ENCODE data around the gene ADAMTS3. TPM values are rescaled to one million over a fixed set of nuclear protein-coding genes. Genes with fewer than 3 reads are reported as not detected.

Gene ADAMTS3
- total and polyA plus RNA-seq, 2 of the 13 experiments (the other 11 are each of a cell fraction or from before 2014, with no cell fraction given): not detected

DNA sequence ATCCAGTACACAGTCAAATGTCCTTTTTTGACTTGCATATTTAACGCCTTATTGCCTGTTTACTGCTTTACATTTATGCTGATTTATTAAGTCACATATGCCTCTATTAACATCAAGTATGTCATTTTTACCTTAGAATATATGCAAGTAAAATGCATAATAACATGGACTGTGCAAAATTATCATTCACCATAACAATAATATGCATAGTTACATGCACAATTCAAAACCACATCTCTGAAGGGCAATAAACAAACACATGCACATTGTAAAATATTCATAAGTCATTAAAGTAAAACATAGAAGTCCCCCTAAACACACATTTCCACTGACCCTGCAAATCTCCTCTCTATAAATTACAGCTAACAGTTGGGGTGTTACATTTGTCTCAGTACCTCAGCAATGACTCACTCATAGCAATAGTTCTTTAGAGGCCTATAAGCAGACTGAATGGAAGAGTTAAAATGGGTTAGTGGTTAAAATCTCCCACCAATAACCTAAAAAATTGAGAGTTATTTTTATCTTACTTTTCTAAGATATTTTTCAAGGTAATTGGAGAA is 61.1 kb downstream of the ADAMTS3 start:
- H3K9ac ChIP-seq (ENCODE audit: insufficient read depth, low read depth, low read length): no peak overlapping the region
- intact Hi-C loops (cut with micrococcal nuclease; ENCODE audit: unreplicated experiment): loop anchor here (5.0 kb wide), 1 partner anchor 194 kb away; no protein-coding TSS in a partner anchor
- H3K27ac ChIP-seq (ENCODE audit: extremely low read length, insufficient read depth, low read length): no peak overlapping the region
- no peaks in the 10 kb centered on the region for H3K27me3 ChIP-seq (ENCODE audit: control insufficient read depth in 1 of 2, insufficient read depth in 2 of 2, low read length in 2 of 2)
- no peak for DNase-seq (ENCODE audit: low spot score)
- CTCF ChIA-PET (ENCODE audit: low intra/inter-chr PET ratio, low total read pairs): no interaction called here
- ATAC-seq: no peak
- H3K4me2 ChIP-seq (ENCODE audit: low read depth, low read length): no peak overlapping the region
- no peaks in the 10 kb centered on the region for H3K4me1 ChIP-seq (ENCODE audit: insufficient read depth, low read length)
- H3K4me3 ChIP-seq (replicated peaks in 1 of 3; ENCODE audit: insufficient read depth in 1 of 3, low read depth in 2 of 3, low read length in 3 of 3): no peak overlapping the region
- no peaks in the 10 kb centered on the region for H3K36me3 ChIP-seq (replicated peaks in 1 of 2; ENCODE audit: control insufficient read depth in 1 of 2, insufficient read depth in 2 of 2, low read length in 2 of 2)
- FAIRE-seq: no peak
- BruUV-seq (replicated peaks): no TSS peak
- no peak overlapping the region for H2AFZ ChIP-seq (ENCODE audit: low read length)
- H4K20me1 ChIP-seq (ENCODE audit: insufficient read depth, low read length): no peaks in the 10 kb centered on the region
- POLR2A ChIA-PET: no interaction called here
- 0% methylated on average over 1 of the region's 1 CpG for WGBS (ENCODE audit: low lambda C conversion rate)
- no peak for TF ChIP-seq ZFP1 (CRISPR knock-in tag; IDR thresholded peaks at IDR 0.05)
- TF ChIP-seq, protein P1, sequence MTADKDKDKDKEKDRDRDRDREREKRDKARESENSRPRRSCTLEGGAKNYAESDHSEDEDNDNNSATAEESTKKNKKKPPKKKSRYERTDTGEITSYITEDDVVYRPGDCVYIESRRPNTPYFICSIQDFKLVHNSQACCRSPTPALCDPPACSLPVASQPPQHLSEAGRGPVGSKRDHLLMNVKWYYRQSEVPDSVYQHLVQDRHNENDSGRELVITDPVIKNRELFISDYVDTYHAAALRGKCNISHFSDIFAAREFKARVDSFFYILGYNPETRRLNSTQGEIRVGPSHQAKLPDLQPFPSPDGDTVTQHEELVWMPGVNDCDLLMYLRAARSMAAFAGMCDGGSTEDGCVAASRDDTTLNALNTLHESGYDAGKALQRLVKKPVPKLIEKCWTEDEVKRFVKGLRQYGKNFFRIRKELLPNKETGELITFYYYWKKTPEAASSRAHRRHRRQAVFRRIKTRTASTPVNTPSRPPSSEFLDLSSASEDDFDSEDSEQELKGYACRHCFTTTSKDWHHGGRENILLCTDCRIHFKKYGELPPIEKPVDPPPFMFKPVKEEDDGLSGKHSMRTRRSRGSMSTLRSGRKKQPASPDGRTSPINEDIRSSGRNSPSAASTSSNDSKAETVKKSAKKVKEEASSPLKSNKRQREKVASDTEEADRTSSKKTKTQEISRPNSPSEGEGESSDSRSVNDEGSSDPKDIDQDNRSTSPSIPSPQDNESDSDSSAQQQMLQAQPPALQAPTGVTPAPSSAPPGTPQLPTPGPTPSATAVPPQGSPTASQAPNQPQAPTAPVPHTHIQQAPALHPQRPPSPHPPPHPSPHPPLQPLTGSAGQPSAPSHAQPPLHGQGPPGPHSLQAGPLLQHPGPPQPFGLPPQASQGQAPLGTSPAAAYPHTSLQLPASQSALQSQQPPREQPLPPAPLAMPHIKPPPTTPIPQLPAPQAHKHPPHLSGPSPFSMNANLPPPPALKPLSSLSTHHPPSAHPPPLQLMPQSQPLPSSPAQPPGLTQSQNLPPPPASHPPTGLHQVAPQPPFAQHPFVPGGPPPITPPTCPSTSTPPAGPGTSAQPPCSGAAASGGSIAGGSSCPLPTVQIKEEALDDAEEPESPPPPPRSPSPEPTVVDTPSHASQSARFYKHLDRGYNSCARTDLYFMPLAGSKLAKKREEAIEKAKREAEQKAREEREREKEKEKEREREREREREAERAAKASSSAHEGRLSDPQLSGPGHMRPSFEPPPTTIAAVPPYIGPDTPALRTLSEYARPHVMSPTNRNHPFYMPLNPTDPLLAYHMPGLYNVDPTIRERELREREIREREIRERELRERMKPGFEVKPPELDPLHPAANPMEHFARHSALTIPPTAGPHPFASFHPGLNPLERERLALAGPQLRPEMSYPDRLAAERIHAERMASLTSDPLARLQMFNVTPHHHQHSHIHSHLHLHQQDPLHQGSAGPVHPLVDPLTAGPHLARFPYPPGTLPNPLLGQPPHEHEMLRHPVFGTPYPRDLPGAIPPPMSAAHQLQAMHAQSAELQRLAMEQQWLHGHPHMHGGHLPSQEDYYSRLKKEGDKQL (CRISPR knock-in tag; IDR thresholded peaks at IDR 0.05; ENCODE audit: low read depth): no peak
- TF ChIP-seq ZNF558 (CRISPR knock-in tag; IDR thresholded peaks at IDR 0.05; ENCODE audit: borderline replicate concordance): no peak
- TF ChIP-seq MED13 (CRISPR knock-in tag; IDR thresholded peaks at IDR 0.05): no peak
- TF ChIP-seq RNF2 (conservative IDR thresholded peaks at IDR 0.05; ENCODE audit: low read depth): no peak
- no peak for TF ChIP-seq ZNF589 (CRISPR knock-in tag; conservative IDR thresholded peaks at IDR 0.05)
- no peak for TF ChIP-seq TAF1 (CRISPR knock-in tag; IDR thresholded peaks at IDR 0.05)
- TF ChIP-seq ZNF720 (CRISPR knock-in tag; IDR thresholded peaks at IDR 0.05): no peak
- no peaks in the 10 kb centered on the region for H3K79me2 ChIP-seq (ENCODE audit: insufficient read depth, low read length)
- in situ Hi-C loops (cut with HindIII; ENCODE audit: extremely low pct_ligation_motif_present, low pct_unique_long_range_greater_than_20kb): loop anchor here (5.0 kb wide), 1 partner anchor 509 kb away; no protein-coding TSS in a partner anchor
- no peaks in the 10 kb centered on the region for H3K9me3 ChIP-seq (ENCODE audit: low read length)

Data from HepG2 (cell line).